Neural progenitor cell (in vitro differentiated cells): ENCODE data around the gene IFI27L1.

Experiments used
- EZH2 ChIP-seq: fragments of 200-600 bp; sonication (generic); IDR thresholded peaks from 2 replicates; pipeline ENCODE4 v1.6.1; 2017; ENCODE audit warnings: antibody characterized with exemption, mild to moderate bottlenecking, moderate library complexity
- EZH2phosphoT487 ChIP-seq: fragments of 200-600 bp; sonication (generic); IDR thresholded peaks from 2 replicates; pipeline ENCODE4 v1.6.1; 2017; ENCODE audit warnings: antibody characterized with exemption
- TF ChIP-seq, protein P1 (sequence below): fragments of 200-600 bp; sonication (generic); IDR thresholded peaks from 2 replicates; pipeline ENCODE4 v1.5.1; 2017; ENCODE audit warnings: antibody characterized with exemption, mild to moderate bottlenecking

- TF ChIP-seq, protein P1, sequence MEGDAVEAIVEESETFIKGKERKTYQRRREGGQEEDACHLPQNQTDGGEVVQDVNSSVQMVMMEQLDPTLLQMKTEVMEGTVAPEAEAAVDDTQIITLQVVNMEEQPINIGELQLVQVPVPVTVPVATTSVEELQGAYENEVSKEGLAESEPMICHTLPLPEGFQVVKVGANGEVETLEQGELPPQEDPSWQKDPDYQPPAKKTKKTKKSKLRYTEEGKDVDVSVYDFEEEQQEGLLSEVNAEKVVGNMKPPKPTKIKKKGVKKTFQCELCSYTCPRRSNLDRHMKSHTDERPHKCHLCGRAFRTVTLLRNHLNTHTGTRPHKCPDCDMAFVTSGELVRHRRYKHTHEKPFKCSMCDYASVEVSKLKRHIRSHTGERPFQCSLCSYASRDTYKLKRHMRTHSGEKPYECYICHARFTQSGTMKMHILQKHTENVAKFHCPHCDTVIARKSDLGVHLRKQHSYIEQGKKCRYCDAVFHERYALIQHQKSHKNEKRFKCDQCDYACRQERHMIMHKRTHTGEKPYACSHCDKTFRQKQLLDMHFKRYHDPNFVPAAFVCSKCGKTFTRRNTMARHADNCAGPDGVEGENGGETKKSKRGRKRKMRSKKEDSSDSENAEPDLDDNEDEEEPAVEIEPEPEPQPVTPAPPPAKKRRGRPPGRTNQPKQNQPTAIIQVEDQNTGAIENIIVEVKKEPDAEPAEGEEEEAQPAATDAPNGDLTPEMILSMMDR: no peak
- no peak for TF ChIP-seq EZH2
- TF ChIP-seq EZH2phosphoT487: no peak
Measured at GRCh38 chr14:94054936-94055335, 26.2 kb upstream of the IFI27L1 start.
